Stimulated activated naive B cell treated with anti-CD40 and anti-IgM and Interleukin-4, amounts not matched to agents 10 μg/mL and 1 μg/mL and 100 μg/mL, for 72 hours (primary cell): ENCODE measurements around the gene PIK3C2G.
"Not testable (repeated sequence)": the region's sequence is repeated elsewhere in the genome, so short reads cannot be mapped to it uniquely, and the experiment has no call there.

Source experiments
- ATAC-seq, 2 donors: fragments of 150-1000 bp; cut with Tn5 transposase; replicated peaks; 2 replicates each; pipeline ENCODE4 v1.10.0; 2021; ENCODE audit warnings: moderate library complexity in 1 of 2
- DNase-seq: peaks from one replicate; pipeline ENCODE4 v3.0.0; 2021
- H3K27ac Mint-ChIP-seq: one replicate; pipeline ENCODE4 v1.8.0; 2022; ENCODE audit warnings: mild to moderate bottlenecking, mixed read lengths
- H3K27me3 Mint-ChIP-seq, 2 donors: one replicate each; pipeline ENCODE4 v1.8.0; 2022; ENCODE audit warnings: mixed read lengths in 2 of 2
- H3K36me3 Mint-ChIP-seq, 2 donors: one replicate each; pipeline ENCODE4 v1.8.0; 2022; ENCODE audit warnings: mixed read lengths in 2 of 2, mild to moderate bottlenecking in 1 of 2
- H3K4me1 Mint-ChIP-seq, 2 donors: one replicate each; pipeline ENCODE4 v1.8.0; 2022; ENCODE audit warnings: mixed read lengths in 2 of 2, mild to moderate bottlenecking in 1 of 2
- H3K4me3 Mint-ChIP-seq, 2 donors: one replicate each; pipeline ENCODE4 v1.8.0; 2022; ENCODE audit warnings: mild to moderate bottlenecking in 2 of 2, mixed read lengths in 2 of 2, moderate library complexity in 1 of 2
- H3K9me3 Mint-ChIP-seq, 2 donors: one replicate each; pipeline ENCODE4 v1.8.0; 2022; ENCODE audit warnings: mixed read lengths in 2 of 2, mild to moderate bottlenecking in 1 of 2

PIK3C2G gene

DNA sequence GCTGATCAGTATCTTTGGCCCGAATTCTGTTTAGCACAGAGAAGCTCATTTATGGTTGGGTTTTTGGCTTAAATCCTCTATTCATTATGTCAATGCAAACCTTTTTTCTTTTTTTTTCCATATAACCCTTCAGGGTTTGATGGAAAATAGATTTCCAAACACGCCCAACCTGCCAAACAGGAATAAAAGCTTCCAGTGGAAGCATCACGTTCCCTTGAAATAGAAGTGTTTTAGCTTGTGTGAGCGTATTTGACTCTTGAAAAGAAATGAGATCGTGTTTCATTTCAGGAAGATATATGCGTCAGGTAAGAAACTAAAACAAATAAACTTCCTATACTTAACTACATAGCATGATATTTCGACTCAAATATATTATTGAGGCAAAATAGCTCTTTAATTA, at the start of gene PIK3C2G:
PIK3C2G (plus strand) TSS at position 246 of the 400 bp plus-strand sequence. CDS start 20,564 bp downstream, outside the sequence.
- Mint-ChIP-seq H3K4me1 (no peaks in the 10 kb centered on the region), H3K9me3 (no peaks in the 10 kb centered on the region), H3K27me3 (no peaks in the 10 kb centered on the region), H3K4me3 (no peak within 1 kb of the TSS), H3K36me3 (no peaks in the 10 kb centered on the region), H3K27ac (no peak within 1 kb of the TSS)
- no peak for DNase-seq
- no peak for ATAC-seq

- H3K4me1 Mint-ChIP-seq = no peaks in the 10 kb centered on the region
- ATAC-seq (no peak), DNase-seq (no peak)
- H3K9me3 Mint-ChIP-seq = peaks cover 0 to 4% of the 10 kb centered on the region in 2 donors
- no peak overlapping the region for H3K4me3 Mint-ChIP-seq
- no peaks in the 10 kb centered on the region for H3K27me3 Mint-ChIP-seq
- H3K36me3 Mint-ChIP-seq = no peaks in the 10 kb centered on the region
- no peak overlapping the region for H3K27ac Mint-ChIP-seq
Measured at GRCh38 chr12:18217966-18218365, 43.4 kb upstream of the PIK3C2G start.

- no peak for DNase-seq
- H3K27ac Mint-ChIP-seq = no peak overlapping the region
- H3K4me3 Mint-ChIP-seq = no peak overlapping the region
- ATAC-seq = no peak
- H3K9me3 Mint-ChIP-seq = no peaks in the 10 kb centered on the region
- H3K27me3 Mint-ChIP-seq = no peaks in the 10 kb centered on the region
- H3K36me3 Mint-ChIP-seq = no peaks in the 10 kb centered on the region
- H3K4me1 Mint-ChIP-seq = no peaks in the 10 kb centered on the region
Measured at GRCh38 chr12:18221726-18222125, 39.6 kb upstream of the PIK3C2G start.

GRCh38 chr12:18222699-18223098, 38.6 kb upstream of the PIK3C2G start:
- H3K9me3 Mint-ChIP-seq = no peaks in the 10 kb centered on the region
- H3K27me3 Mint-ChIP-seq = no peaks in the 10 kb centered on the region
- no peak overlapping the region for H3K27ac Mint-ChIP-seq
- no peak for ATAC-seq
- no peak for DNase-seq
- no peak overlapping the region for H3K4me3 Mint-ChIP-seq
- H3K36me3 Mint-ChIP-seq = no peaks in the 10 kb centered on the region
- no peaks in the 10 kb centered on the region for H3K4me1 Mint-ChIP-seq

- no peaks in the 10 kb centered on the region for H3K4me1 Mint-ChIP-seq
- no peak for ATAC-seq
- no peaks in the 10 kb centered on the region for H3K36me3 Mint-ChIP-seq
- no peak overlapping the region for H3K4me3 Mint-ChIP-seq
- no peaks in the 10 kb centered on the region for H3K9me3 Mint-ChIP-seq
- no peak overlapping the region for H3K27ac Mint-ChIP-seq
- H3K27me3 Mint-ChIP-seq = no peaks in the 10 kb centered on the region
- no peak for DNase-seq
Measured at GRCh38 chr12:18224745-18225144, 36.6 kb upstream of the PIK3C2G start.

GRCh38 chr12:18239526-18239925, 21.8 kb upstream of the PIK3C2G start:
- no peaks in the 10 kb centered on the region for H3K36me3 Mint-ChIP-seq
- no peaks in the 10 kb centered on the region for H3K27me3 Mint-ChIP-seq
- H3K27ac Mint-ChIP-seq = no peak overlapping the region
- no peaks in the 10 kb centered on the region for H3K4me1 Mint-ChIP-seq
- H3K4me3 Mint-ChIP-seq = no peak overlapping the region
- H3K9me3 Mint-ChIP-seq = peaks cover 6 to 8% of the 10 kb centered on the region in 2 donors
- ATAC-seq (no peak), DNase-seq (no peak)

DNA sequence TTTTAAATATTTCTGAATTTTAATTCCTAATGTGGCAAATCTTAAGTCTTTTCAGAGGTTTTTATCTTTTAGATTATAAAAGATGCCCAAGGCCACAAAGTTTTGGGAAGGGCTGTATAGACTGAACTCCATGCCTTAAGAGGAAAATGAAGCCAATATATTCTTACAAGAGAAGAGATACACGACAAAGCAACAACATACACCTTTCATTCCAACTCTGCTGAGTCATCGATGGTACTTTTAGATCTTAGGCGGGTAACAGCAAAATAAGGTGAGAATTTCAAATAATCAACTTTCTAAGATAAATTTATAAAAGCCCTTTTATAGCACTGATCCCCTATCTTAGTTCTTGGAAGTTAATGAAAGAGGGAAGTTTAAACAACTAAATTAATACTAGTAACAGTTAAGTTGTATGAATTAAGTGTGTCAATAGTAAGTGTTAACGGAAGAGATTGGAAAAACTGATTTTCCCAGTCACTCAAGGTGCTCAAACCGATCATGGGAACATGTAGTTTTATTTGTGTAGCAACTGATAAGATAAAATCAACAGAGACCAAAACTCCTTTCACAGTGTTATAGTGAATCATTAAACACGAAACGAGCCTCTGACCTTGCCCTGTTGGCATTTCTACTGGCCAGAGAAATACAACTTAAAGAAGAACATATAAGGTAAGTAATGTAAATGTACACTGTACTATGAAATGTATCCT, 18.8 kb upstream of the PIK3C2G start:
- no peak for DNase-seq
- no peak for ATAC-seq
- no peak overlapping the region for H3K27ac Mint-ChIP-seq

GRCh38 chr12:18243238-18243637, 18.1 kb upstream of the PIK3C2G start:
- Mint-ChIP-seq H3K4me1 (no peaks in the 10 kb centered on the region), H3K27ac (no peak overlapping the region), H3K4me3 (no peak overlapping the region), H3K9me3 (no peaks in the 10 kb centered on the region), H3K27me3 (no peaks in the 10 kb centered on the region), H3K36me3 (no peaks in the 10 kb centered on the region)
- DNase-seq (no peak), ATAC-seq (no peak)

More for the DNA sequence above, 18.8 kb upstream of the PIK3C2G start:
- Mint-ChIP-seq H3K4me3 (no peak overlapping the region), H3K4me1 (no peaks in the 10 kb centered on the region), H3K9me3 (no peaks in the 10 kb centered on the region), H3K27me3 (no peaks in the 10 kb centered on the region), H3K36me3 (no peaks in the 10 kb centered on the region)

GRCh38 chr12:18246066-18246465, 15.3 kb upstream of the PIK3C2G start:
- ATAC-seq (no peak), DNase-seq (no peak)
- H3K4me1 Mint-ChIP-seq = no peaks in the 10 kb centered on the region
- no peak overlapping the region for H3K4me3 Mint-ChIP-seq
- no peak overlapping the region for H3K27ac Mint-ChIP-seq
- no peaks in the 10 kb centered on the region for H3K27me3 Mint-ChIP-seq
- no peaks in the 10 kb centered on the region for H3K9me3 Mint-ChIP-seq
- H3K36me3 Mint-ChIP-seq = no peaks in the 10 kb centered on the region

- Mint-ChIP-seq H3K4me3 (no peak overlapping the region), H3K9me3 (no peaks in the 10 kb centered on the region), H3K27ac (no peak overlapping the region), H3K27me3 (no peaks in the 10 kb centered on the region), H3K36me3 (no peaks in the 10 kb centered on the region), H3K4me1 (no peaks in the 10 kb centered on the region)
- DNase-seq (no peak), ATAC-seq (no peak)
Measured at GRCh38 chr12:18250313-18250916, 10.9 kb upstream of the PIK3C2G start.

- no peak overlapping the region for H3K27ac Mint-ChIP-seq
- H3K4me3 Mint-ChIP-seq = no peak overlapping the region
- ATAC-seq (no peak), DNase-seq (no peak)
- no peaks in the 10 kb centered on the region for H3K9me3 Mint-ChIP-seq
- no peaks in the 10 kb centered on the region for H3K36me3 Mint-ChIP-seq
- H3K4me1 Mint-ChIP-seq = no peaks in the 10 kb centered on the region
- no peaks in the 10 kb centered on the region for H3K27me3 Mint-ChIP-seq
Measured at GRCh38 chr12:18254081-18254480, 7.2 kb upstream of the PIK3C2G start.

DNA sequence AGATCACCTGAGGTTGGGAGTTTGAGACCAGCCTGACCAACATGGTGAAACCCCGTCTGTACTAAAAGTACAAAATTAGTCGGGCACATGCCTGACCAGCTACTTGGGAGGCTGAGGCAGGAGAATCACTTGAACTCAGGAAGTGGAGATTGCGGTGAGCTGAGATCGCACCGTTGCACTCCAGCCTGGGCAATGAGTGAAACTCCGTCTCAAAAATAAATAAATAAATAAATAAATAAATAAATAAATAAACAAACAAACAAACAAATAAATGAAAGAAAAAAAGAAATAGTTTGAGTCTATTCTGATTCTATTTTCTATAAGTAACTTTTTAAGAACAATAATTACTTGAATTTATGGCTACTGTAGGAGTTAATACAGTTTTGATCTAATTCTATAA, 6.3 kb upstream of the PIK3C2G start:
- not testable (repeated sequence) for DNase-seq, H3K27ac Mint-ChIP-seq, ATAC-seq, H3K9me3 Mint-ChIP-seq, H3K36me3 Mint-ChIP-seq, H3K4me3 Mint-ChIP-seq, H3K4me1 Mint-ChIP-seq, H3K27me3 Mint-ChIP-seq

- no peaks in the 10 kb centered on the region for H3K36me3 Mint-ChIP-seq
- H3K4me3 Mint-ChIP-seq = no peak overlapping the region
- DNase-seq (no peak), ATAC-seq (no peak)
- H3K27me3 Mint-ChIP-seq = no peaks in the 10 kb centered on the region
- H3K9me3 Mint-ChIP-seq = no peaks in the 10 kb centered on the region
- no peak overlapping the region for H3K27ac Mint-ChIP-seq
- no peaks in the 10 kb centered on the region for H3K4me1 Mint-ChIP-seq
Measured at GRCh38 chr12:18257251-18257650, 4.1 kb upstream of the PIK3C2G start.

DNA sequence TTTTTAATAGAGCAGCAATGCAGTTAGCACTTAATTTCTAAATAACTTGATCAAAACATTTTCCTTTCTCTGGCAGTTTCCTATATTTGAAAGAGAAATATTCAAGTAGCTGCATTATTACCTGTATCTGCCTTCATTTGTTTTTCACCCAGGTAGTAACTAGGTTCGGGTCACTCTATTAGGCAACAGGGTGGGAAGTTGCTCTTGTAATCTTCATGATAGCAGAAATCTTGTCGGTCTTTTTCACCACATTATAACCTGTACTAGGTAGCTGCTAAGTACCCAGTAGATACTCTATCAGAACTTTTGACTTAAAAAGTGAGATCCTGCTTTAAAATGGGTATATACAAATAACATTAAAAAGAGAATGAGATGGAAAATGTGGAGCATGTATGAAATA, 2.4 kb upstream of the PIK3C2G start:
- no peaks in the 10 kb centered on the region for H3K4me1 Mint-ChIP-seq
- no peaks in the 10 kb centered on the region for H3K9me3 Mint-ChIP-seq
- no peak for DNase-seq
- H3K27me3 Mint-ChIP-seq = no peaks in the 10 kb centered on the region
- no peak for ATAC-seq
- no peak overlapping the region for H3K4me3 Mint-ChIP-seq
- H3K27ac Mint-ChIP-seq = no peak overlapping the region
- no peaks in the 10 kb centered on the region for H3K36me3 Mint-ChIP-seq

- Mint-ChIP-seq H3K27me3 (no peaks in the 10 kb centered on the region), H3K27ac (no peak overlapping the region), H3K4me1 (no peaks in the 10 kb centered on the region), H3K9me3 (no peaks in the 10 kb centered on the region), H3K36me3 (no peaks in the 10 kb centered on the region), H3K4me3 (no peak overlapping the region)
- no peak for DNase-seq
- no peak for ATAC-seq
Measured at GRCh38 chr12:18259906-18260682, 1.2 kb upstream of the PIK3C2G start.
